SK-N-MC (cell line): ENCODE results near the gene SGTA.

Experiments used
- DNase-seq: peaks from one replicate; pipeline ENCODE4 v3.0.0-alpha.2; 2011; ENCODE audit warnings: low read depth, low spot score
- H3K27ac ChIP-seq: fragments of 200-600 bp; sonication (generic); 2 replicates; pipeline ENCODE4 v1.5.1; 2016; ENCODE audit warnings: mixed run types
- H3K36me3 ChIP-seq: fragments of 200-600 bp; sonication (generic); 2 replicates; pipeline ENCODE4 v1.6.1; 2017; ENCODE audit warnings: antibody characterized with exemption, low read length, mixed read lengths; ENCODE audit not compliant: insufficient read depth
- H3K4me3 ChIP-seq: fragments of 200-600 bp; sonication (generic); 2 replicates; pipeline ENCODE4 v1.5.1; 2016
- H3K9ac ChIP-seq: fragments of 200-600 bp; sonication (generic); 2 replicates; pipeline ENCODE4 v1.8.0; 2017; ENCODE audit warnings: mixed run types, mixed read lengths; ENCODE audit not compliant: insufficient read length
- H3K9me3 ChIP-seq: fragments of 200-600 bp; sonication (generic); 2 replicates; pipeline ENCODE4 v1.6.1; 2017; ENCODE audit warnings: low read depth, mild to moderate bottlenecking, antibody characterized with exemption, low read length, moderate library complexity, mixed read lengths
- EZH2 ChIP-seq: fragments of 200-600 bp; sonication (generic); IDR thresholded peaks from one replicate; pipeline ENCODE4 v1.6.1; 2017; ENCODE audit warnings: antibody characterized with exemption
- FOXP2 ChIP-seq: optimal IDR thresholded peaks from 2 replicates; pipeline ENCODE3; 2011; ENCODE audit warnings: mild to moderate bottlenecking, moderate library complexity; ENCODE audit not compliant: insufficient read depth; ENCODE audit errors: extremely low read length, control extremely low read depth
- POLR2AphosphoS5 ChIP-seq: IDR thresholded peaks from 2 replicates; pipeline ENCODE4 v1.6.1; 2012; ENCODE audit warnings: mild to moderate bottlenecking, low read depth, low read length, borderline replicate concordance

The SGTA gene

GRCh38 chr19:2724148-2724557 is 58.9 kb downstream of the SGTA start:
- TF ChIP-seq FOXP2 (no peak), EZH2 (no peak), POLR2AphosphoS5 (no peak)
- Histone ChIP-seq H3K4me3 (no peak overlapping the region), H3K9me3 (no peaks in the 10 kb centered on the region), H3K9ac (no peak overlapping the region), H3K36me3 (no peaks in the 10 kb centered on the region), H3K27ac (no peak overlapping the region)
- DNase-seq, result no peak

DNA sequence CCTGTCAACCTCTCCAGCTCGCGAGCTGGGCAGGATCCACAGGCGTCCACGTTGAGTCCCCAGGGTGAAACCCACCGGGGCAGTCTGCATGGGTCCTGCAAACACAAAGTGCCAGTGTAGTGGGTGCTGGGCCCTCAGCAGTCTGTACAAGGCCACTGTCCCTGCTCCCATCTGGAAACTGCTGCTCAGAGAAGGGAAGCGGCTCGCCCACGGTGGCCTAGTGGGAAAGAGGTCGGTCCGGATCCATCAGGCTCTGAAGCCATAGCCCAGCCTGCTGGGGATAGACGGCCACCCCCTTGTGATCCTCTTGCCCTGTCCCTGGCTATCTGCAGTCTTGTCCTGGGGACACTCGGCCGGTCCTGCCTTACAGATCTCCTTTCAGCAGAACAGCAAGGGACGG is 59.3 kb downstream of the SGTA start:
- no peaks in the 10 kb centered on the region for H3K36me3 ChIP-seq
- no peak for DNase-seq
- H3K9ac ChIP-seq, result no peak overlapping the region
- TF ChIP-seq POLR2AphosphoS5, result no peak
- TF ChIP-seq FOXP2, result no peak
- no peak for TF ChIP-seq EZH2
- H3K4me3 ChIP-seq, result no peak overlapping the region
- H3K9me3 ChIP-seq, result no peaks in the 10 kb centered on the region
- H3K27ac ChIP-seq, result no peak overlapping the region

- TF ChIP-seq FOXP2 (no peak), POLR2AphosphoS5 (no peak), EZH2 (no peak)
- H3K4me3 ChIP-seq, result no peak overlapping the region
- no peaks in the 10 kb centered on the region for H3K9me3 ChIP-seq
- H3K36me3 ChIP-seq, result no peaks in the 10 kb centered on the region
- no peak for DNase-seq
- no peak overlapping the region for H3K9ac ChIP-seq
- no peak overlapping the region for H3K27ac ChIP-seq
Observed at GRCh38 chr19:2723345-2723715, 59.7 kb downstream of the SGTA start.

DNA sequence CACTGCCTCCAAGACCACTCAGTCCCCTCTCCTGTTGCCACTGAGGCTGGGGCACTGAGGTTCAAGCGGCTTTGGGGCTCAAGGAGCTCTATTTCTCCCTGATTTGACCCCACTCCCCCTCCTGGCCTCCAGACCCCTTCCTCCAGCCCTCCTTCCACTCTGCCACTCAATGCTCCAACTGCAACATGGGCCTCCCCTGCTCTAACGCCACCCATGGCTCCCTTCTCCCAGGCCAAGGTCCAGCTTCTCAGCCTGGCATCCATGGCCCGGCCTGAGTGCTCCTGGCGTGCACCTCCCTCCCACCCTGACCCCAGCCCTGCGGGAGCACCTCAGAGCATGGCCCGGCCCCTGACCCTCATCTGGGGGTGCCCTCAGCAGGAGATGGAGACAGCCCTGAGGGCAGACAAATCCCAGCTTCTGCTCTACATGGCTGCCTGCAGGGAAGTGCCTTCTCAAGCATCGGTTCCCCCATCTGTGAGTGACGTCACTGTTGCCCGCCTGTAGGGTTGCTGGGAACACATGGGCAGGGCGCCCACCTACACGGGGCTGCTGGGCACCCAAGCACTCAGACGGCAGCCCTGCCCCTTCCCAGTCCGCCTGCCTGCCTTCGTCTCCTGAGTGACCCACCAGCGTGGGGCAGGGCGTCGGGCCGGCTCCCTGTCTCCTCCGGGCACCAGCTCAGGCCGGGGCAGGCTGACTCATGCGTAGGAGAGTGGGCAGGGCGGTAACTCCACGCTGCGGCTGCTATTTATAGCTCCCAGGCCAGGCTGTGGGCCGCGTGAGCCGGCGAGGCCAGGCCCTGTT is 60.3 kb downstream of the SGTA start:
- Histone ChIP-seq H3K4me3 (no peak overlapping the region), H3K27ac (no peak overlapping the region), H3K9ac (no peak overlapping the region), H3K9me3 (no peaks in the 10 kb centered on the region), H3K36me3 (no peaks in the 10 kb centered on the region)
- no peak for DNase-seq
- TF ChIP-seq FOXP2 (no peak), EZH2 (no peak), POLR2AphosphoS5 (no peak)

- H3K36me3 ChIP-seq, result no peaks in the 10 kb centered on the region
- H3K9me3 ChIP-seq, result no peaks in the 10 kb centered on the region
- H3K4me3 ChIP-seq, result peak overlapping the region; percentile 74
- DNase-seq, result no peak
- TF ChIP-seq EZH2 (no peak), POLR2AphosphoS5 (no peak), FOXP2 (no peak)
- no peak overlapping the region for H3K27ac ChIP-seq
- H3K9ac ChIP-seq, result no peak overlapping the region
Observed at GRCh38 chr19:2721570-2722540, 61.2 kb downstream of the SGTA start.

- no peak for TF ChIP-seq EZH2
- TF ChIP-seq POLR2AphosphoS5, result no peak
- no peak for TF ChIP-seq FOXP2
- peak within 1 kb of the TSS; percentile 77 for H3K4me3 ChIP-seq
- no peaks in the 10 kb centered on the region for H3K9me3 ChIP-seq
- peak within 1 kb of the TSS; percentile 32 for H3K9ac ChIP-seq
- H3K36me3 ChIP-seq, result no peaks in the 10 kb centered on the region
- no peak for DNase-seq
- H3K27ac ChIP-seq, result no peak within 1 kb of the TSS
Observed at GRCh38 chr19:2720777-2721569, 62.1 kb downstream of the SGTA start, which contains the start of gene DIRAS1. TSS of gene DIRAS1 (minus strand) at chr19:2721372. CDS start at chr19:2717806, 3,566 bp downstream.

DNA sequence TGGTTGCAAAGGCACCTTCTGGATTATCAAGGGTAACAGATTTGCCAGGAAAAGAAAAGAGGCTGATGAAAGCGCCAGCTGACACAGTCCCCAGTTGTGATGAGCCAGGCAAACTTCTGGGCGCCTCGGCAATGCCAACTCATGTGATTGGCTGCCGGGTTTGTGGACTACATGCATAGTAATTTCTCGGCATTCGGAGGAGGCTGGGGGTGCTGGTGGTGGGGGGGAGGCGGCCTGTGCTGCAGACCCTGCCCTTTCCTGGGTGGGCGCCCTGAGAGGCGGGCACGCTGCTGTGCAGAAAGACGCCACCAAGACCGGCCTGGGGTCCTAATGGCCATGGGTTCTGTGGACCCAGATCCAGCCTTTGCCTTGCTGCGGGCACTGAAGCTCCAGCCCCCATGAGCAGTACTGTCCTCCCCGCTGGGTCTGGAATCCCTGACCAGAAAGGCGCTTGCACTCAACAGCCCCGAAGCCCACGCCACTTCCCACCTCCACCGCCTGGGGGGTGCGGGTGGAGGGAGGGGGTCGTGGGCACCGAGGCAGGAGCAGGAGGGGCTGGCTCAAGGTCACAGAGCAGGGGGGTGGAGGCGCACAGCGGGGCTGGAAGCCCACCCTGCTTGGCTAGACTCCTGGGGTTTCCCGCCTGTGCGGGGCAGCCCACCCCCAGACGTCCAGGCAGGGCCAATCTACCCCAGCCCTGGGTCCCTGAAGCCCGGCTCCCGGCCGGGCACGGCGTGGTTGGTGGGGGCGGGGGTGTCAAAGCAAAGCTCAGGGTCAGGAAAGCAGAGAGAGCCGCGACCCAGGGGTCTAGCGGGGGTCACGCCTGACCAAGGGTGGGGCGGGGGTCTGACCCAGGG is 62.9 kb downstream of the SGTA start:
- no peaks in the 10 kb centered on the region for H3K36me3 ChIP-seq
- H3K27ac ChIP-seq, result no peak overlapping the region
- no peaks in the 10 kb centered on the region for H3K9me3 ChIP-seq
- TF ChIP-seq FOXP2 (no peak), EZH2 (no peak), POLR2AphosphoS5 (no peak)
- H3K4me3 ChIP-seq, result peak overlapping the region; percentile 77
- DNase-seq, result no peak
- peak overlapping the region; percentile 32 for H3K9ac ChIP-seq
